ENCODE data around the gene PRUNE2.

The PRUNE2 gene

GRCh38 chr9:76561900-76562299 is 344.0 kb downstream of the PRUNE2 start:
- DNase-seq: no peak
